HEK293 (cell line): ENCODE data around the gene CDC27.

Experiments
- CTCF ChIA-PET: fragments of 350-600 bp; formaldehyde crosslinking; extraction: SDS; loops from one replicate; lab custom pipeline; 2021; ENCODE audit warnings: antibody characterized with exemption; lab: Yijun Ruan, JAX
- POLR2A ChIA-PET: fragments of 300-600 bp; formaldehyde crosslinking; extraction: SDS; loops from one replicate; lab custom pipeline; 2020; ENCODE audit warnings: antibody characterized with exemption, inconsistent platforms; lab: Yijun Ruan, JAX
- H3K27ac ChIP-seq: fragments of 200-500 bp; sonication (Bioruptor generic); 2 replicates; pipeline ENCODE4 v1.5.1; 2014; ENCODE audit warnings: low read depth, low read length, control low read depth, inconsistent platforms; ENCODE audit errors: extremely low read depth
- H3K36me3 ChIP-seq, 2 experiments: fragments of 200-500 bp in 1 of 2; sonication (Bioruptor generic) in 1 of 2; 1 replicate in 1 of 2; 2 replicates in 1 of 2; pipeline ENCODE4 v1.5.1; 2014 to 2017; ENCODE audit warnings: inconsistent platforms in 2 of 2, low read length in 2 of 2; ENCODE audit not compliant: control insufficient read depth in 2 of 2, insufficient read depth in 1 of 2
- H3K4me1 ChIP-seq: fragments of 200-500 bp; sonication (Bioruptor generic); 2 replicates; pipeline ENCODE4 v1.5.1; 2014; ENCODE audit warnings: mild to moderate bottlenecking, low read length, inconsistent platforms; ENCODE audit not compliant: control insufficient read depth, insufficient read depth
- H3K4me3 ChIP-seq: 2 replicates; pipeline ENCODE4 v1.5.1; 2011; ENCODE audit warnings: low read depth, mild to moderate bottlenecking, control low read depth, low read length, moderate library complexity
- H3K9me3 ChIP-seq: fragments of 200-500 bp; sonication (Bioruptor generic); 2 replicates; pipeline ENCODE4 v1.5.1; 2014; ENCODE audit warnings: low read depth, low read length, inconsistent platforms; ENCODE audit not compliant: control insufficient read depth, insufficient read depth
- GLIS1 ChIP-seq: fragments of 450-650 bp; formaldehyde crosslinking; IDR thresholded peaks from 2 replicates; pipeline ENCODE4 v1.5.1; 2016; ENCODE audit warnings: missing biosample characterization, missing genetic modification characterization
- KLF10 ChIP-seq: fragments of 450-650 bp; IDR thresholded peaks from 2 replicates; pipeline ENCODE4 v1.5.1; 2018; ENCODE audit warnings: missing biosample characterization, mild to moderate bottlenecking, missing genetic modification characterization
- KLF16 ChIP-seq: fragments of 450-650 bp; formaldehyde crosslinking; IDR thresholded peaks from 2 replicates; pipeline ENCODE4 v1.5.1; 2017; ENCODE audit warnings: missing biosample characterization, missing genetic modification characterization
- SALL2 ChIP-seq: fragments of 450-650 bp; formaldehyde crosslinking; IDR thresholded peaks from 2 replicates; pipeline ENCODE4 v1.5.0; 2017; ENCODE audit warnings: missing biosample characterization, mild to moderate bottlenecking, missing genetic modification characterization, borderline replicate concordance
- SCRT1 ChIP-seq: fragments of 450-650 bp; formaldehyde crosslinking; IDR thresholded peaks from 2 replicates; pipeline ENCODE4 v1.5.1; 2016; ENCODE audit warnings: missing biosample characterization, missing genetic modification characterization, borderline replicate concordance
- SP3 ChIP-seq: fragments of 450-650 bp; formaldehyde crosslinking; IDR thresholded peaks from 2 replicates; pipeline ENCODE4 v1.5.1; 2016; ENCODE audit warnings: missing biosample characterization, missing genetic modification characterization
- ZBTB1 ChIP-seq: fragments of 450-650 bp; formaldehyde crosslinking; IDR thresholded peaks from 2 replicates; pipeline ENCODE4 v1.5.1; 2016; ENCODE audit warnings: missing biosample characterization, missing genetic modification characterization
- ZBTB11 ChIP-seq: fragments of 450-650 bp; formaldehyde crosslinking; conservative IDR thresholded peaks from 2 replicates; pipeline ENCODE4 v1.5.1; 2016; ENCODE audit warnings: low read depth, missing biosample characterization, missing genetic modification characterization
- ZBTB26 ChIP-seq: fragments of 450-650 bp; formaldehyde crosslinking; optimal IDR thresholded peaks from 2 replicates; pipeline ENCODE3; 2016; ENCODE audit warnings: missing biosample characterization, mild to moderate bottlenecking, missing genetic modification characterization
- ZNF214 ChIP-seq: fragments of 450-650 bp; formaldehyde crosslinking; IDR thresholded peaks from 2 replicates; pipeline ENCODE4 v1.5.1; 2017; ENCODE audit warnings: missing biosample characterization, mild to moderate bottlenecking, missing genetic modification characterization, borderline replicate concordance
- ZNF239 ChIP-seq: fragments of 450-650 bp; formaldehyde crosslinking; IDR thresholded peaks from 2 replicates; pipeline ENCODE4 v1.5.1; 2016; ENCODE audit warnings: missing biosample characterization, missing genetic modification characterization
- ZNF280C ChIP-seq: fragments of 450-650 bp; formaldehyde crosslinking; IDR thresholded peaks from 2 replicates; pipeline ENCODE4 v1.5.1; 2016; ENCODE audit warnings: missing biosample characterization, missing genetic modification characterization
- ZNF354C ChIP-seq: fragments of 450-650 bp; formaldehyde crosslinking; IDR thresholded peaks from 2 replicates; pipeline ENCODE4 v1.5.1; 2016; ENCODE audit warnings: missing biosample characterization, missing genetic modification characterization, low read depth, borderline replicate concordance
- ZNF37A ChIP-seq: fragments of 450-650 bp; IDR thresholded peaks from 2 replicates; pipeline ENCODE4 v1.5.1; 2018; ENCODE audit warnings: missing biosample characterization, missing genetic modification characterization
- ZNF394 ChIP-seq: fragments of 450-650 bp; formaldehyde crosslinking; IDR thresholded peaks from 2 replicates; pipeline ENCODE4 v1.5.1; 2016; ENCODE audit warnings: missing biosample characterization, missing genetic modification characterization, mild to moderate bottlenecking, moderate library complexity, borderline replicate concordance
- ZNF473 ChIP-seq: fragments of 450-650 bp; formaldehyde crosslinking; IDR thresholded peaks from 2 replicates; pipeline ENCODE4 v1.5.1; 2017; ENCODE audit warnings: missing biosample characterization, missing genetic modification characterization
- ZNF518A ChIP-seq: fragments of 450-650 bp; formaldehyde crosslinking; conservative IDR thresholded peaks from 2 replicates; pipeline ENCODE4 v1.5.1; 2016; ENCODE audit warnings: low read depth, missing biosample characterization, missing genetic modification characterization
- ZNF623 ChIP-seq: fragments of 450-650 bp; formaldehyde crosslinking; IDR thresholded peaks from 2 replicates; pipeline ENCODE4 v1.5.1; 2016; ENCODE audit warnings: missing biosample characterization, missing genetic modification characterization
- ZNF776 ChIP-seq: fragments of 450-650 bp; formaldehyde crosslinking; IDR thresholded peaks from 2 replicates; pipeline ENCODE4 v1.5.0; 2017; ENCODE audit warnings: missing biosample characterization, missing genetic modification characterization, borderline replicate concordance
- ZNF785 ChIP-seq: fragments of 450-650 bp; formaldehyde crosslinking; IDR thresholded peaks from 2 replicates; pipeline ENCODE4 v1.5.1; 2016; ENCODE audit warnings: missing biosample characterization, missing genetic modification characterization

CDC27 gene

GRCh38 chr17:47232465-47232864, 43.4 kb upstream of the CDC27 start (continued):
- no peak for TF ChIP-seq ZBTB26 (tag by site-specific recombination)
- no peak for TF ChIP-seq KLF16
- no peak for TF ChIP-seq ZNF785 (tag by site-specific recombination)
- no peak for TF ChIP-seq ZBTB11 (tag by site-specific recombination)
- TF ChIP-seq SP3 (tag by site-specific recombination), result no peak
- TF ChIP-seq ZNF473 (tag by site-specific recombination), result no peak
- TF ChIP-seq ZNF214 (tag by site-specific recombination), result no peak
- no peak for TF ChIP-seq ZBTB1
- no peak for TF ChIP-seq GLIS1 (tag by site-specific recombination)
- TF ChIP-seq, all 188 proteins: peak for 0

- Histone ChIP-seq H3K4me3 (no peak overlapping the region), H3K36me3 (no peaks in the 10 kb centered on the region), H3K27ac (no peak overlapping the region), H3K4me1 (no peaks in the 10 kb centered on the region), H3K9me3 (no peaks in the 10 kb centered on the region)
- ChIA-PET POLR2A (interaction anchor here (1.6 kb wide), 1 partner anchor 8 kb away, joined by 4 read pairs; no protein-coding TSS in a partner anchor), CTCF (interaction anchor here (0.9 to 8.6 kb wide), 4 partner anchors 8 to 289 kb away, joined by 3 to 164 read pairs (median 22); no protein-coding TSS in a partner anchor)
- TF ChIP-seq ZNF354C (no peak), ZNF776 (tag by site-specific recombination) (no peak), ZNF37A (tag by site-specific recombination) (no peak), ZNF623 (no peak), ZNF239 (tag by site-specific recombination) (no peak), ZNF518A (no peak), ZNF280C (tag by site-specific recombination) (no peak), SALL2 (tag by site-specific recombination) (no peak), SCRT1 (tag by site-specific recombination) (no peak), KLF10 (tag by site-specific recombination) (no peak), ZNF394 (tag by site-specific recombination) (no peak)
Observed at GRCh38 chr17:47231866-47232265, 42.8 kb upstream of the CDC27 start.
